K562 (cell line): ENCODE measurements around the gene E2F2. TPM values are rescaled to one million over a fixed set of nuclear protein-coding genes. Genes with fewer than 3 reads are reported as not detected.

Source experiments
- FOXP1 ChIP-seq: sonication (generic); formaldehyde crosslinking; IDR thresholded peaks from 2 replicates; pipeline ENCODE4 v1.8.0; 2022; ENCODE audit warnings: mild to moderate bottlenecking, missing genetic modification reagents
- FUS ChIP-seq: fragments of 200-400 bp; formaldehyde crosslinking; optimal IDR thresholded peaks from 2 replicates; pipeline ENCODE3; 2017; ENCODE audit warnings: low read depth, low read length
- RBM25 ChIP-seq: fragments of 200-400 bp; formaldehyde crosslinking; IDR thresholded peaks from 2 replicates; pipeline ENCODE4 v1.6.1; 2018; ENCODE audit warnings: low read length, low read depth, moderate library complexity; ENCODE audit not compliant: severe bottlenecking
- ZBTB43 ChIP-seq: sonication (generic); formaldehyde crosslinking; IDR thresholded peaks from 2 replicates; pipeline ENCODE4 v1.8.0; 2023; ENCODE audit warnings: mild to moderate bottlenecking, missing genetic modification reagents
- ZNF121 ChIP-seq: sonication (generic); formaldehyde crosslinking; conservative IDR thresholded peaks from 2 replicates; pipeline ENCODE4 v1.8.0; 2022; ENCODE audit warnings: missing genetic modification reagents
- polyA plus RNA-seq, 8 experiments: library from polyadenylated mRNA; depleted of rRNA in 4 of 8; stranded (reverse) in 5 of 8; unstranded in 3 of 8; fragments of >200 nt; fragmentation: Nextera tagmentation in 2 of 8; fragmentation: Illumina TruSeq in 1 of 8; extraction: Ambion mirVana in 2 of 8; extraction: Trizol in 1 of 8; gene quantifications; 2 replicates each; pipeline versions ENCODE4 v1.2.1 to v1.2.3, GENCODE V29; 2011 to 2014; ENCODE audit warnings: inconsistent platforms in 1 of 8, missing spikeins in 1 of 8
- total RNA-seq, 7 experiments: library from RNA; depleted of rRNA in 6 of 7; stranded (reverse); fragments of >200 nt in 6 of 7; fragmentation: Illumina TruSeq in 2 of 7; extraction: Trizol in 2 of 7; gene quantifications; 2 replicates each; pipeline versions ENCODE4 v1.2.1 to v1.2.3, GENCODE V29; 2011 to 2021; ENCODE audit warnings: low replicate concordance in 1 of 7
- TF ChIP-seq, protein P1 (sequence below), 2 experiments: fragments of 450-650 bp in 1 of 2; sonication (generic) in 1 of 2; formaldehyde crosslinking in 1 of 2; IDR thresholded peaks; 2 replicates each; pipeline versions ENCODE4 v1.7.1 to v1.9.0; 2016 to 2022; ENCODE audit warnings: inconsistent platforms in 1 of 2, mild to moderate bottlenecking in 1 of 2, missing genetic modification reagents in 1 of 2

The E2F2 gene
- total and polyA plus RNA-seq, 9 of the 15 experiments (the other 6 are each of a cell fraction or from before 2014, with no cell fraction given) = 3.1 to 25.3 (median 11.4) TPM

GRCh38 chr1:23497777-23498439 lies 33.1 kb downstream of the E2F2 start (continued):
- TF ChIP-seq, protein P1, sequence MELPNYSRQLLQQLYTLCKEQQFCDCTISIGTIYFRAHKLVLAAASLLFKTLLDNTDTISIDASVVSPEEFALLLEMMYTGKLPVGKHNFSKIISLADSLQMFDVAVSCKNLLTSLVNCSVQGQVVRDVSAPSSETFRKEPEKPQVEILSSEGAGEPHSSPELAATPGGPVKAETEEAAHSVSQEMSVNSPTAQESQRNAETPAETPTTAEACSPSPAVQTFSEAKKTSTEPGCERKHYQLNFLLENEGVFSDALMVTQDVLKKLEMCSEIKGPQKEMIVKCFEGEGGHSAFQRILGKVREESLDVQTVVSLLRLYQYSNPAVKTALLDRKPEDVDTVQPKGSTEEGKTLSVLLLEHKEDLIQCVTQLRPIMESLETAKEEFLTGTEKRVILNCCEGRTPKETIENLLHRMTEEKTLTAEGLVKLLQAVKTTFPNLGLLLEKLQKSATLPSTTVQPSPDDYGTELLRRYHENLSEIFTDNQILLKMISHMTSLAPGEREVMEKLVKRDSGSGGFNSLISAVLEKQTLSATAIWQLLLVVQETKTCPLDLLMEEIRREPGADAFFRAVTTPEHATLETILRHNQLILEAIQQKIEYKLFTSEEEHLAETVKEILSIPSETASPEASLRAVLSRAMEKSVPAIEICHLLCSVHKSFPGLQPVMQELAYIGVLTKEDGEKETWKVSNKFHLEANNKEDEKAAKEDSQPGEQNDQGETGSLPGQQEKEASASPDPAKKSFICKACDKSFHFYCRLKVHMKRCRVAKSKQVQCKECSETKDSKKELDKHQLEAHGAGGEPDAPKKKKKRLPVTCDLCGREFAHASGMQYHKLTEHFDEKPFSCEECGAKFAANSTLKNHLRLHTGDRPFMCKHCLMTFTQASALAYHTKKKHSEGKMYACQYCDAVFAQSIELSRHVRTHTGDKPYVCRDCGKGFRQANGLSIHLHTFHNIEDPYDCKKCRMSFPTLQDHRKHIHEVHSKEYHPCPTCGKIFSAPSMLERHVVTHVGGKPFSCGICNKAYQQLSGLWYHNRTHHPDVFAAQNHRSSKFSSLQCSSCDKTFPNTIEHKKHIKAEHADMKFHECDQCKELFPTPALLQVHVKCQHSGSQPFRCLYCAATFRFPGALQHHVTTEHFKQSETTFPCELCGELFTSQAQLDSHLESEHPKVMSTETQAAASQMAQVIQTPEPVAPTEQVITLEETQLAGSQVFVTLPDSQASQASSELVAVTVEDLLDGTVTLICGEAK (IDR thresholded peaks at IDR 0.05) = 0 out of 2 replicates have a peak, but pooled peaks have one; percentile 49
- TF ChIP-seq, protein P1 (CRISPR knock-in tag; IDR thresholded peaks at IDR 0.05) = no peak
- TF ChIP-seq FOXP1 (CRISPR knock-in tag) = 0 out of 2 replicates have a peak, but pooled peaks have one; percentile 55
- peak; percentile 10 for TF ChIP-seq RBM25
- TF ChIP-seq ZBTB43 (CRISPR knock-in tag) = no peak
- peak; percentile 86 for TF ChIP-seq ZNF121 (CRISPR knock-in tag)
- no peak for TF ChIP-seq FUS
- TF ChIP-seq, all 486 proteins: peak for 4
